ENCODE results near the gene GMPPB. TPM values are rescaled to one million over a fixed set of nuclear protein-coding genes. Genes with fewer than 3 reads are reported as not detected.

GMPPB gene
- total and polyA plus RNA-seq, 9 of the 15 experiments (the other 6 are each of a cell fraction or from before 2014, with no cell fraction given) = 0.53 to 17.4 (median 8.1) TPM

- TF ChIP-seq BMI1 (IDR thresholded peaks at IDR 0.05; ENCODE audit: low read length) (no peak), RBM39 (optimal IDR thresholded peaks at IDR 0.05; ENCODE audit: low read depth, low read length) (no peak), PHF8 (IDR thresholded peaks at IDR 0.05; ENCODE audit: borderline replicate concordance, low read length) (peak; percentile 85; the same call in 1 of the 2 replicates), HNRNPK (IDR thresholded peaks at IDR 0.05; ENCODE audit: low read depth, low read length, poor library complexity, severe bottlenecking) (no peak), ZNF124 (CRISPR knock-in tag; IDR thresholded peaks at IDR 0.05) (no peak), ZC3H11A (IDR thresholded peaks at IDR 0.05; ENCODE audit: low read depth, low read length) (no peak), POLR2B (IDR thresholded peaks at IDR 0.05; ENCODE audit: low read depth, partially characterized antibody) (peak; percentile 61), TFAP4 (CRISPR knock-in tag; IDR thresholded peaks at IDR 0.05; ENCODE audit: borderline replicate concordance) (peak; percentile 94), TAF7 (tag; IDR thresholded peaks at IDR 0.05) (no peak), ZNF583 (CRISPR knock-in tag; IDR thresholded peaks at IDR 0.05) (no peak), ZNF316 (IDR thresholded peaks at IDR 0.05) (no peak), CHAMP1 (IDR thresholded peaks at IDR 0.05) (no peak), ZNF41 (CRISPR knock-in tag; conservative IDR thresholded peaks at IDR 0.05) (no peak), ZNF408 (CRISPR knock-in tag; IDR thresholded peaks at IDR 0.05; ENCODE audit: low read depth) (no peak), ZNF311 (CRISPR knock-in tag; IDR thresholded peaks at IDR 0.05) (no peak), KHSRP (IDR thresholded peaks at IDR 0.05) (no peak; the same call in 1 of the 2 replicates), ZNF449 (CRISPR knock-in tag; IDR thresholded peaks at IDR 0.05) (no peak), ZFX (CRISPR knock-in tag; IDR thresholded peaks at IDR 0.05) (peak; percentile 91), ZNF431 (CRISPR knock-in tag; IDR thresholded peaks at IDR 0.05) (no peak), PHF21A (IDR thresholded peaks at IDR 0.05; ENCODE audit: borderline replicate concordance, low read depth) (no peak), SRSF3 (IDR thresholded peaks at IDR 0.05; ENCODE audit: insufficient read depth, low read length) (no peak), TCF15 (CRISPR knock-in tag; IDR thresholded peaks at IDR 0.05) (no peak), JUN (IDR thresholded peaks at IDR 0.05; ENCODE audit: borderline replicate concordance, low read depth, low read length) (no peak), JUN (CRISPR knock-in tag; IDR thresholded peaks at IDR 0.05; ENCODE audit: borderline replicate concordance) (no peak), TSC22D4 (tag; IDR thresholded peaks at IDR 0.05) (no peak)
Measured at GRCh38 chr3:49723628-49724551, at the start of gene GMPPB (continued).

Data from K562 (cell line).